Panc1 (cell line): ENCODE data around the gene SCARF2. TPM values are rescaled to one million over a fixed set of nuclear protein-coding genes. Genes with fewer than 3 reads are reported as not detected.

Source experiments
- ATAC-seq: fragments of 200-7000 bp; cut with Tn5 transposase; 2 replicates; pipeline ENCODE4 v1.9.1; 2020; ENCODE audit warnings: mild to moderate bottlenecking, moderate library complexity
- BruUV-seq: library from RNA; stranded (reverse); fragments of 400-500 nt; replicated peaks from 2 replicates; lab custom pipeline; 2021; lab: Mats Ljungman, UMichigan
- CTCF ChIA-PET: fragments of 300-600 bp; sonication (Branson Sonifier 250); formaldehyde crosslinking; loops from one replicate; lab custom pipeline; 2022; ENCODE audit warnings: antibody characterized with exemption; lab: Charles Lee
- POLR2A ChIA-PET: fragments of 300-600 bp; sonication (Branson Sonifier 250); formaldehyde crosslinking; loops from one replicate; lab custom pipeline; 2022; ENCODE audit warnings: antibody characterized with exemption; lab: Charles Lee
- DNase-seq: peaks from one replicate; pipeline ENCODE4 v3.0.0-alpha.2; 2010; ENCODE audit warnings: low read depth, low spot score
- H3K27ac ChIP-seq: 2 replicates; pipeline ENCODE4 v1.5.1; 2011; ENCODE audit warnings: mild to moderate bottlenecking, low read length, inconsistent platforms
- H3K27me3 ChIP-seq: fragments of 200-500 bp; sonication (Bioruptor generic); 2 replicates; pipeline ENCODE4 v1.6.0; 2014; ENCODE audit warnings: low read length, inconsistent platforms; ENCODE audit not compliant: control insufficient read depth, insufficient read depth
- H3K36me3 ChIP-seq: fragments of 200-500 bp; sonication (Bioruptor generic); 2 replicates; pipeline ENCODE4 v1.5.1; 2014; ENCODE audit warnings: inconsistent platforms, mild to moderate bottlenecking, low read length, moderate library complexity; ENCODE audit not compliant: control insufficient read depth, insufficient read depth
- H3K4me1 ChIP-seq: 2 replicates; pipeline ENCODE4 v1.5.1; 2011; ENCODE audit warnings: inconsistent platforms, mild to moderate bottlenecking, low read length, moderate library complexity; ENCODE audit not compliant: control insufficient read depth, insufficient read depth
- H3K4me3 ChIP-seq, 2 experiments: 2 replicates each; pipeline ENCODE4 v1.5.1; 2011 to 2012; ENCODE audit warnings: low read depth in 2 of 2, low read length in 2 of 2, mild to moderate bottlenecking in 2 of 2, inconsistent platforms in 1 of 2, moderate library complexity in 1 of 2
- H3K9me3 ChIP-seq: fragments of 200-500 bp; sonication (Bioruptor generic); 2 replicates; pipeline ENCODE4 v1.5.1; 2014; ENCODE audit warnings: low read depth, mild to moderate bottlenecking, inconsistent platforms, low read length, moderate library complexity; ENCODE audit not compliant: control insufficient read depth, insufficient read depth
- POLR2AphosphoS5 ChIP-seq: IDR thresholded peaks from 2 replicates; pipeline ENCODE4 v1.6.1; 2012; ENCODE audit warnings: mild to moderate bottlenecking, low read depth, low read length, moderate library complexity
- SIN3A ChIP-seq: IDR thresholded peaks from 2 replicates; pipeline ENCODE4 v1.6.1; 2012; ENCODE audit warnings: low read depth, mild to moderate bottlenecking, low read length, moderate library complexity, borderline replicate concordance; ENCODE audit not compliant: insufficient read depth
- TCF7L2 ChIP-seq: IDR thresholded peaks from 2 replicates; pipeline ENCODE4 v1.6.1; 2011; ENCODE audit warnings: mild to moderate bottlenecking, low read depth, low read length, inconsistent platforms
- in situ Hi-C: cut with HindIII; loops from 2 replicates; pipeline ENCODE4 v1.10.0; 2016; ENCODE audit warnings: low sequenced_read_pairs, low pct_unique_long_range_greater_than_20kb
- intact Hi-C: fragments of 100-400 bp; cut with micrococcal nuclease; formaldehyde crosslinking; loops from one replicate; pipeline ENCODE4 v1.10.0; 2022; ENCODE audit not compliant: unreplicated experiment
- total RNA-seq: library from RNA; stranded (reverse); gene quantifications from one replicate; pipeline ENCODE4 v1.2.1, GENCODE V29; 2021; ENCODE audit not compliant: unreplicated experiment
- TF ChIP-seq, protein P1 (sequence below): fragments of 450-650 bp; IDR thresholded peaks from 2 replicates; pipeline ENCODE4 v1.5.1; 2017; ENCODE audit warnings: mild to moderate bottlenecking
- TF ChIP-seq, protein P2 (sequence below), 2 experiments: IDR thresholded peaks; 2 replicates each; pipeline ENCODE4 v1.6.1; 2011 to 2012; ENCODE audit warnings: low read depth in 2 of 2, control low read depth in 1 of 2, low read length in 1 of 2, mild to moderate bottlenecking in 1 of 2, moderate library complexity in 1 of 2; ENCODE audit not compliant: insufficient read depth in 1 of 2

Gene SCARF2
- total RNA-seq, 1 experiment from 2014 or later, result 3.2 TPM

GRCh38 chr22:20386972-20387371, 50.7 kb downstream of the SCARF2 start:
- intact Hi-C loops (no loop called here), in situ Hi-C loops (no loop called here)
- DNase-seq, result no peak
- Histone ChIP-seq H3K4me3 (no peak overlapping the region), H3K27ac (no peak overlapping the region), H3K27me3 (no peaks in the 10 kb centered on the region), H3K9me3 (no peaks in the 10 kb centered on the region), H3K36me3 (no peaks in the 10 kb centered on the region), H3K4me1 (no peaks in the 10 kb centered on the region)
- no peak for TF ChIP-seq POLR2AphosphoS5
- TF ChIP-seq TCF7L2, result no peak
- TF ChIP-seq, protein P1, sequence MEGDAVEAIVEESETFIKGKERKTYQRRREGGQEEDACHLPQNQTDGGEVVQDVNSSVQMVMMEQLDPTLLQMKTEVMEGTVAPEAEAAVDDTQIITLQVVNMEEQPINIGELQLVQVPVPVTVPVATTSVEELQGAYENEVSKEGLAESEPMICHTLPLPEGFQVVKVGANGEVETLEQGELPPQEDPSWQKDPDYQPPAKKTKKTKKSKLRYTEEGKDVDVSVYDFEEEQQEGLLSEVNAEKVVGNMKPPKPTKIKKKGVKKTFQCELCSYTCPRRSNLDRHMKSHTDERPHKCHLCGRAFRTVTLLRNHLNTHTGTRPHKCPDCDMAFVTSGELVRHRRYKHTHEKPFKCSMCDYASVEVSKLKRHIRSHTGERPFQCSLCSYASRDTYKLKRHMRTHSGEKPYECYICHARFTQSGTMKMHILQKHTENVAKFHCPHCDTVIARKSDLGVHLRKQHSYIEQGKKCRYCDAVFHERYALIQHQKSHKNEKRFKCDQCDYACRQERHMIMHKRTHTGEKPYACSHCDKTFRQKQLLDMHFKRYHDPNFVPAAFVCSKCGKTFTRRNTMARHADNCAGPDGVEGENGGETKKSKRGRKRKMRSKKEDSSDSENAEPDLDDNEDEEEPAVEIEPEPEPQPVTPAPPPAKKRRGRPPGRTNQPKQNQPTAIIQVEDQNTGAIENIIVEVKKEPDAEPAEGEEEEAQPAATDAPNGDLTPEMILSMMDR, result no peak
- TF ChIP-seq, protein P2, sequence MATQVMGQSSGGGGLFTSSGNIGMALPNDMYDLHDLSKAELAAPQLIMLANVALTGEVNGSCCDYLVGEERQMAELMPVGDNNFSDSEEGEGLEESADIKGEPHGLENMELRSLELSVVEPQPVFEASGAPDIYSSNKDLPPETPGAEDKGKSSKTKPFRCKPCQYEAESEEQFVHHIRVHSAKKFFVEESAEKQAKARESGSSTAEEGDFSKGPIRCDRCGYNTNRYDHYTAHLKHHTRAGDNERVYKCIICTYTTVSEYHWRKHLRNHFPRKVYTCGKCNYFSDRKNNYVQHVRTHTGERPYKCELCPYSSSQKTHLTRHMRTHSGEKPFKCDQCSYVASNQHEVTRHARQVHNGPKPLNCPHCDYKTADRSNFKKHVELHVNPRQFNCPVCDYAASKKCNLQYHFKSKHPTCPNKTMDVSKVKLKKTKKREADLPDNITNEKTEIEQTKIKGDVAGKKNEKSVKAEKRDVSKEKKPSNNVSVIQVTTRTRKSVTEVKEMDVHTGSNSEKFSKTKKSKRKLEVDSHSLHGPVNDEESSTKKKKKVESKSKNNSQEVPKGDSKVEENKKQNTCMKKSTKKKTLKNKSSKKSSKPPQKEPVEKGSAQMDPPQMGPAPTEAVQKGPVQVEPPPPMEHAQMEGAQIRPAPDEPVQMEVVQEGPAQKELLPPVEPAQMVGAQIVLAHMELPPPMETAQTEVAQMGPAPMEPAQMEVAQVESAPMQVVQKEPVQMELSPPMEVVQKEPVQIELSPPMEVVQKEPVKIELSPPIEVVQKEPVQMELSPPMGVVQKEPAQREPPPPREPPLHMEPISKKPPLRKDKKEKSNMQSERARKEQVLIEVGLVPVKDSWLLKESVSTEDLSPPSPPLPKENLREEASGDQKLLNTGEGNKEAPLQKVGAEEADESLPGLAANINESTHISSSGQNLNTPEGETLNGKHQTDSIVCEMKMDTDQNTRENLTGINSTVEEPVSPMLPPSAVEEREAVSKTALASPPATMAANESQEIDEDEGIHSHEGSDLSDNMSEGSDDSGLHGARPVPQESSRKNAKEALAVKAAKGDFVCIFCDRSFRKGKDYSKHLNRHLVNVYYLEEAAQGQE (IDR thresholded peaks at IDR 0.05; ENCODE audit: insufficient read depth in 1 of 2, low read depth in 2 of 2, low read length in 1 of 2), result no peak
- TF ChIP-seq SIN3A, result no peak
- ChIA-PET CTCF (no interaction called here), POLR2A (no interaction called here)
- no peak for ATAC-seq
- BruUV-seq, result no TSS peak

DNA sequence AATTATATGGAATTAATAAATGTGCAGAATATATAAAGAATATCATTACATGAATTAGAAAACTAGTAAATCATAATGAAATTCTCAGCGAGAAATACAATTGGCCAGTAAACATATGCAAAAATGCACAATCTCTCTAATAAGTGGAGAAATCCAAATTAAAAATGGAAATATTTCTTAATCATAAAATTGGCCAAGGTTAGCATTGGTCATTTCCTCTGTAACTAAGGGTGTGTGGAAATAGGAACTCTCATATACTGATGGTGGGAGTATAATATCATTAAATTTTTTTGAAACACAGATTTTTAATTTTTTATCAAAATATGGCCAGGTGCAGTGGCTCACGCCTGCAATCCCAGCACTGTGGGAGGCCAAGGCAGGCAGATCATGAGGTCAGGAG, 51.3 kb downstream of the SCARF2 start:
- ChIA-PET CTCF (no interaction called here), POLR2A (no interaction called here)
- no peak for TF ChIP-seq TCF7L2
- H3K9me3 ChIP-seq, result no peaks in the 10 kb centered on the region
- intact Hi-C loops, result no loop called here
- H3K27ac ChIP-seq, result no peak overlapping the region
- ATAC-seq, result no peak
- H3K27me3 ChIP-seq, result no peaks in the 10 kb centered on the region
- H3K36me3 ChIP-seq, result no peaks in the 10 kb centered on the region
- DNase-seq, result no peak
- no TSS peak for BruUV-seq
- in situ Hi-C loops, result no loop called here
- H3K4me3 ChIP-seq, result no peak overlapping the region
- no peaks in the 10 kb centered on the region for H3K4me1 ChIP-seq

- CTCF ChIA-PET, result no interaction called here
Measured at GRCh38 chr22:20384865-20385264, 52.8 kb downstream of the SCARF2 start.

More at GRCh38 chr22:20384865-20385264, 52.8 kb downstream of the SCARF2 start:
- Histone ChIP-seq H3K4me3 (no peak overlapping the region), H3K36me3 (no peaks in the 10 kb centered on the region), H3K9me3 (no peaks in the 10 kb centered on the region), H3K27me3 (no peaks in the 10 kb centered on the region), H3K4me1 (no peaks in the 10 kb centered on the region), H3K27ac (no peak overlapping the region)
- TF ChIP-seq, protein P1, result no peak
- TF ChIP-seq, protein P2 (IDR thresholded peaks at IDR 0.05; ENCODE audit: insufficient read depth in 1 of 2, low read depth in 2 of 2, low read length in 1 of 2), result no peak
- TF ChIP-seq POLR2AphosphoS5 (no peak), SIN3A (no peak), TCF7L2 (no peak)
- intact Hi-C loops, result no loop called here
- DNase-seq (no peak), ATAC-seq (no peak)
- POLR2A ChIA-PET, result no interaction called here
- no TSS peak for BruUV-seq
- in situ Hi-C loops, result no loop called here
